ENCODE data around the gene COL5A3. TPM values are rescaled to one million over a fixed set of nuclear protein-coding genes. Genes with fewer than 3 reads are reported as not detected.
A peak's percentile ranks its signal among the peaks of the same experiment; 100 is the strongest.

COL5A3 gene
- 10 to 100 TPM in 3 of 4 donors, 1 to 10 TPM in 1; 9.8 to 30.8 (median 25.2) TPM for total RNA-seq

DNA sequence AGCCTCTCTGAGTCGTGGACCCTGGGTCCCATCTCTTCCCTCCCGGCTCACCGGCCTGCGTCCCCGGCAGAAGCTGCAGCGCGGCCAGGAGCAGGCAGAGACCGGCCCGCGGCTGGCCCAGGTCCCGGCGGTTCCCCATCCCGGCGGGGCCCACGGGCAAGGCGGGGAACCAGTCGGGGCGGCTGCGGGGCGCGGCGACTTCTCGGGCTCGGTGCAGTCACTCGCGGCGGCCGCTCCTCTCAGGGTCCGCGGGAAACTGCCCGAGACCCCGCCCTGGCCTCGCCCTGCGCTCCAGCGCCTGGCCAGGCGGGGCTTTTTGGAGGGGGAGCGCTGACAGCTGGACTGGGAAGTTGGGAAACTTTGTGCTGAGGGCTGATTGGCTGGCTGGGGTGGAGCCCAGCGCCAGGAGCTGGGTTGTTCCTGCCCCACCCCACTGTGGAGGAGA is at the start of gene COL5A3:
Gene COL5A3 (minus strand): TSS at position 258 of the 445 bp plus-strand sequence. CDS start 119 bp downstream, at position 139.
- peaks cover 0 to 56% (median 17%) of the 10 kb centered on the region in 3 donors for H3K4me1 ChIP-seq
- H3K27ac ChIP-seq = peak within 1 kb of the TSS in 3 of 4 donors; percentile 76 to 83 (median 78)
- H3K27me3 ChIP-seq = peaks cover 100% of the 10 kb centered on the region
- H3K36me3 ChIP-seq = peaks cover 0 to 4% of the 10 kb centered on the region in 2 donors
- ATAC-seq = peak; percentile 80
- 0% methylated on average over 1 of the region's 38 CpGs; no CpG with 5 or more reads in 1 of the 2 donors for WGBS, 2 donors (ENCODE audit: low coverage in 1 of 2)
- TF ChIP-seq EP300 (IDR thresholded peaks at IDR 0.05) (no peak), POLR2A (IDR thresholded peaks at IDR 0.05) (peak in 1 of 2 donors; percentile 34), POLR2AphosphoS5 (IDR thresholded peaks at IDR 0.05) (peak; percentile 30)
- TF ChIP-seq, protein P1, sequence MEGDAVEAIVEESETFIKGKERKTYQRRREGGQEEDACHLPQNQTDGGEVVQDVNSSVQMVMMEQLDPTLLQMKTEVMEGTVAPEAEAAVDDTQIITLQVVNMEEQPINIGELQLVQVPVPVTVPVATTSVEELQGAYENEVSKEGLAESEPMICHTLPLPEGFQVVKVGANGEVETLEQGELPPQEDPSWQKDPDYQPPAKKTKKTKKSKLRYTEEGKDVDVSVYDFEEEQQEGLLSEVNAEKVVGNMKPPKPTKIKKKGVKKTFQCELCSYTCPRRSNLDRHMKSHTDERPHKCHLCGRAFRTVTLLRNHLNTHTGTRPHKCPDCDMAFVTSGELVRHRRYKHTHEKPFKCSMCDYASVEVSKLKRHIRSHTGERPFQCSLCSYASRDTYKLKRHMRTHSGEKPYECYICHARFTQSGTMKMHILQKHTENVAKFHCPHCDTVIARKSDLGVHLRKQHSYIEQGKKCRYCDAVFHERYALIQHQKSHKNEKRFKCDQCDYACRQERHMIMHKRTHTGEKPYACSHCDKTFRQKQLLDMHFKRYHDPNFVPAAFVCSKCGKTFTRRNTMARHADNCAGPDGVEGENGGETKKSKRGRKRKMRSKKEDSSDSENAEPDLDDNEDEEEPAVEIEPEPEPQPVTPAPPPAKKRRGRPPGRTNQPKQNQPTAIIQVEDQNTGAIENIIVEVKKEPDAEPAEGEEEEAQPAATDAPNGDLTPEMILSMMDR (IDR thresholded peaks at IDR 0.05) = no peak
- no peaks in the 10 kb centered on the region for H3K9me3 ChIP-seq
- H3K4me3 ChIP-seq = peak within 1 kb of the TSS; percentile 29 to 62

DNA sequence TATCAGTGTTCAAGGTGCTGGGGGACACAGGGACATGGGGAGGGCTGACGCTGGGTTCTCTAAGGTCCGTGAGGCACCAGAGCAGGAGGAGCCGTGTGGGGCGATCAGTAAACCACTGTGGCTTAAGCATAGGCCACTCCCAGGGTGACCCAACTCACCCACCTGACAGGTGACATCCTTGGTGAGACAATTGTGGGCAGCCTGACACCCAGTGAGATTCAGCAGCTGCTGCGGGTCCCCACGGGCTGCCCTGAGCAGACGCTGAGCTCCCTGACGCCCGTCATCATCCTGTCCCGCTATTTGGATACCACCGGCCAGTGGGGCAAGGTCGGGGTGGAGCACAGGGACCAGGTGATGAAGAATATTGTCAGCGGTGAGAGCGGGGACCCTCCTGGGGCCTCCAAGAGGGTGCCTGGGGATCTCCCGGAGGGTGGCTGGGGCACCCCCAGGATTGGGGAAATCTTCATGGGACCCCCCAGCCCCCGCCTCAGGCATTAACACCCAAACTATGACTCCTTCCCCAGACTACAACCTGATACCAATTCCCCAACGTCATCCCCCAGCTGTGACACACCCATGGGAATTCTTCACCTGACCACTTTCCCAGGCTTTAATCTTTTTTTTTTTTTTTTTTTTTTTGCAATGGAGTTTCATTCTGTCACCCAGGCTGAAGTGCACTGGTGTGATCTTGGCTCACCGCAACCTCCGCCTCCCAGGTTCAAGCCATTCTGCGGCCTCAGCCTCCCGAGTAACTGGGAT is 42.5 kb upstream of the COL5A3 start:
- H3K9me3 ChIP-seq = no peaks in the 10 kb centered on the region
- WGBS, 2 donors (ENCODE audit: low coverage in 1 of 2) = 81 to 100% methylated on average over 4 to 8 of the region's 21 CpGs
- no peak for ATAC-seq
- H3K4me3 ChIP-seq = no peak overlapping the region
- no peaks in the 10 kb centered on the region for H3K4me1 ChIP-seq
- TF ChIP-seq, protein P1 (IDR thresholded peaks at IDR 0.05) = no peak
- no peak for TF ChIP-seq EP300 (IDR thresholded peaks at IDR 0.05)
- no peak overlapping the region for H3K27ac ChIP-seq
- H3K36me3 ChIP-seq = no peaks in the 10 kb centered on the region
- H3K27me3 ChIP-seq = peaks cover 31% of the 10 kb centered on the region

DNA sequence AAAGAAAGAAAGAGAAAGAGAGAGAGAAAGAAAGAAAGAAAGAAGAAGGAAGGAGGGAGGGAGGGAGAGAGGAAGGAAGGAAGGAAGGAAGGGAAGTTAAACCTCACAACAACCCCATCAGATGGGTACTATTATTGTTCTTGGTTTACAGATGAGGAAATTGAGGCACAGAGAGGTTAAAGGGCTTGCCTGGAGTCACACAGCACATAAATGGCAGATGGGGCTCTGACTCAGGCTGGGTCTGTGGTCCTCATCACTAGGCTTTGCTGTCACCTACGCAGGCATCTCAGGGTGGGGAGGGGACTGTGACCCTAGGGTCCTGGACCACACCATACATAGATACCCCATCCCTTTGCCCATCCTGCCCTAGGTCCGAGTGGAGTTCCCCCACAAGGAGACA is 39.3 kb upstream of the COL5A3 start:
- no peak overlapping the region for H3K4me3 ChIP-seq
- 43% methylated on average over 1 of the region's 2 CpGs; no CpG with 5 or more reads in 1 of the 2 donors for WGBS, 2 donors (ENCODE audit: low coverage in 1 of 2)
- no peak for ATAC-seq
- H3K9me3 ChIP-seq = peaks cover 0 to 26% (median 0%) of the 10 kb centered on the region in 3 donors
- peaks cover 49% of the 10 kb centered on the region for H3K27me3 ChIP-seq
- TF ChIP-seq POLR2AphosphoS5 (IDR thresholded peaks at IDR 0.05) = no peak
- TF ChIP-seq, protein P1 (IDR thresholded peaks at IDR 0.05) = no peak
- no peak for TF ChIP-seq EP300 (IDR thresholded peaks at IDR 0.05)
- no peak for TF ChIP-seq POLR2A (IDR thresholded peaks at IDR 0.05)
- no peaks in the 10 kb centered on the region for H3K4me1 ChIP-seq
- H3K36me3 ChIP-seq = no peaks in the 10 kb centered on the region
- H3K27ac ChIP-seq = no peak overlapping the region

DNA sequence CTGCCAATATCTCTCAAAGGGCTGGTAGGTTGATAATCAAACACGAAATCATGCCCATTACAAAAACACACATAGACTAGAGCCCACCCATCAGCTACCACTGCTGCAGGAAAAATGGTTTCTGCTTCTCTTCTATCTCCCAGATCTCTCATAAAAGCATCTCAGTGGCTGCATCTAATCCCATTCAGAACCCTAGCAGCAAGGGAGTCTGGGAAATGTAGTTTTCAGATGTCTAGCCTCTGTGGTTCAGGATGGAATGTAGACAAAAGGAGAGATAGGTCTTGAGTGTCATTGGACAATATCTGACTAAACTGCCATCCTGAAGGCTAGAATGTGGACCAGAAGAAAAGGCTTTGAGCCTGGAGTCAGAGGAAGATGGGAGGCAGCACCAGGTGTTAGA is 35.1 kb upstream of the COL5A3 start:
- Histone ChIP-seq H3K36me3 (no peaks in the 10 kb centered on the region), H3K9me3 (peaks cover 0 to 68% (median 0%) of the 10 kb centered on the region in 3 donors), H3K27ac (no peak overlapping the region), H3K4me3 (no peak overlapping the region), H3K27me3 (peaks cover 51% of the 10 kb centered on the region), H3K4me1 (no peaks in the 10 kb centered on the region)
- TF ChIP-seq, protein P1 (IDR thresholded peaks at IDR 0.05) = no peak
- TF ChIP-seq EP300 (IDR thresholded peaks at IDR 0.05) (no peak), POLR2AphosphoS5 (IDR thresholded peaks at IDR 0.05) (no peak), POLR2A (IDR thresholded peaks at IDR 0.05) (no peak)
- WGBS, 2 donors (ENCODE audit: low coverage in 1 of 2) = 40 to 43% methylated on average over 1 of the region's 1 CpG
- ATAC-seq = no peak

DNA sequence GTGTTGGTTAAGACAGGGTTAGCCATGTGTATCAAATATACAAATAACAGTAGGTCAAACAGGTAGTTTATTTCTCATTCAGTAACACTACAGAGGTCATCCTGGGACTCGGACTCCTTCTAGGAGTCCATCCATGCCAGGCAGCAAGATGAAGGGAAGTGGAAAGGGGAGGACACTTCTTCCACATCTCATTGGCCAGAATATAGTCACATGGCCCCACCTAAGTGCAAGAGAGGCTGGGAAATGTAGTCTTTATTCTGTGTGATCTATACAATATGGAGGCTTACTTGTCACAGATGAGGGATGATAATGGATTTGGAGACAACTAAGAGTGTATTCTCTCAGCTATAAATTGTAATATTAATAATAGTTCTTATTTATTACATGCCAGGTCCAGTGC is 34.1 kb upstream of the COL5A3 start:
- H3K4me3 ChIP-seq = no peak overlapping the region
- H3K27me3 ChIP-seq = peaks cover 61% of the 10 kb centered on the region
- H3K27ac ChIP-seq = no peak overlapping the region
- 50 to 73% methylated on average over 1 of the region's 1 CpG for whole genome bisulfite sequencing, 2 donors (ENCODE audit: low coverage in 1 of 2)
- no peak for ATAC-seq
- no peaks in the 10 kb centered on the region for H3K36me3 ChIP-seq
- TF ChIP-seq POLR2A (IDR thresholded peaks at IDR 0.05) (no peak), EP300 (IDR thresholded peaks at IDR 0.05) (no peak), POLR2AphosphoS5 (IDR thresholded peaks at IDR 0.05) (no peak)
- TF ChIP-seq, protein P1 (IDR thresholded peaks at IDR 0.05) = no peak
- H3K9me3 ChIP-seq = peaks cover 0 to 72% (median 0%) of the 10 kb centered on the region in 3 donors
- H3K4me1 ChIP-seq = no peaks in the 10 kb centered on the region

Data from gastroesophageal sphincter (tissue), 4 donors.